Keratinocyte (primary cell): ENCODE data around the gene NOVA2. TPM values are rescaled to one million over a fixed set of nuclear protein-coding genes. Genes with fewer than 3 reads are reported as not detected.

ENCODE experiments used
- DNase-seq: peaks from one replicate; pipeline ENCODE4 v3.0.0-alpha.2; 2011; ENCODE audit warnings: low read depth, missing footprints, low spot score
- FAIRE-seq: peaks from 2 replicates; lab custom pipeline; 2011; peaks lifted over from hg19 to GRCh38; lab: Jason Lieb, UNC
- H2AFZ ChIP-seq: 2 replicates; pipeline ENCODE4 v1.6.0; 2012; ENCODE audit warnings: low read length, control low read depth, inconsistent platforms; ENCODE audit not compliant: control insufficient read depth
- H3K27ac ChIP-seq: 2 replicates; pipeline ENCODE4 v1.5.1; 2011; ENCODE audit warnings: low read length; ENCODE audit not compliant: control insufficient read depth, insufficient read depth
- H3K27me3 ChIP-seq: 3 replicates; pipeline ENCODE4 v1.6.0; 2011; ENCODE audit warnings: low read length; ENCODE audit not compliant: control insufficient read depth, insufficient read depth; ENCODE audit errors: extremely low read depth
- H3K36me3 ChIP-seq, 2 experiments: 2 replicates in 1 of 2; 3 replicates in 1 of 2; pipeline ENCODE4 v1.5.1; 2011; ENCODE audit warnings: low read length in 2 of 2, mild to moderate bottlenecking in 1 of 2; ENCODE audit not compliant: control insufficient read depth in 2 of 2, insufficient read depth in 2 of 2; ENCODE audit errors: extremely low read depth in 1 of 2
- H3K4me1 ChIP-seq: 3 replicates; pipeline ENCODE4 v1.5.1; 2011; ENCODE audit warnings: low read length; ENCODE audit not compliant: control insufficient read depth, insufficient read depth; ENCODE audit errors: extremely low read depth
- H3K4me2 ChIP-seq: 3 replicates; pipeline ENCODE4 v1.6.0; 2011; ENCODE audit warnings: low read depth, low read length; ENCODE audit not compliant: control insufficient read depth, insufficient read depth; ENCODE audit errors: extremely low read depth
- H3K4me3 ChIP-seq, 3 experiments: fragments of 200-600 bp in 1 of 3; sonication (generic) in 1 of 3; 2 replicates in 2 of 3; 3 replicates in 1 of 3; pipeline ENCODE4 v1.5.1; 2011 to 2016; ENCODE audit warnings: low read length in 3 of 3, mild to moderate bottlenecking in 3 of 3, control low read depth in 2 of 3, inconsistent platforms in 1 of 3, low read depth in 1 of 3, mixed read lengths in 1 of 3, mixed run types in 1 of 3, moderate library complexity in 1 of 3; ENCODE audit not compliant: control insufficient read depth in 2 of 3, insufficient read depth in 2 of 3; ENCODE audit errors: extremely low read depth in 1 of 3
- H3K79me2 ChIP-seq: 2 replicates; pipeline ENCODE4 v1.6.0; 2012; ENCODE audit warnings: low read length; ENCODE audit not compliant: control insufficient read depth, insufficient read depth
- H3K9ac ChIP-seq: 3 replicates; pipeline ENCODE4 v1.6.0; 2011; ENCODE audit warnings: low read length; ENCODE audit not compliant: control insufficient read depth, insufficient read depth; ENCODE audit errors: extremely low read depth
- H3K9me1 ChIP-seq: 3 replicates; pipeline ENCODE4 v1.6.0; 2011; ENCODE audit warnings: low read length; ENCODE audit not compliant: control insufficient read depth, insufficient read depth; ENCODE audit errors: extremely low read depth
- H3K9me3 ChIP-seq: 2 replicates; pipeline ENCODE4 v1.5.1; 2012; ENCODE audit warnings: low read depth, low read length; ENCODE audit not compliant: control insufficient read depth
- H4K20me1 ChIP-seq: 3 replicates; pipeline ENCODE4 v1.6.0; 2011; ENCODE audit warnings: low read length; ENCODE audit not compliant: control insufficient read depth, insufficient read depth; ENCODE audit errors: extremely low read depth
- EZH2 ChIP-seq: IDR thresholded peaks from one replicate; pipeline ENCODE4 v1.6.1; 2012; ENCODE audit warnings: inconsistent platforms, mild to moderate bottlenecking, low read length, moderate library complexity
- dilution Hi-C: fragments of 300-500 bp; cut with MboI; formaldehyde crosslinking; loops from one replicate; pipeline ENCODE4 v1.7.0; 2020; ENCODE audit warnings: low sequenced_read_pairs; ENCODE audit not compliant: extremely low pct_ligation_motif_present
- polyA minus RNA-seq, 3 experiments: library from RNA; depleted of rRNA, polyadenylated mRNA; stranded (reverse); fragments of >200 nt; gene quantifications; 1 replicate in 1 of 3; 2 replicates in 1 of 3; 3 replicates in 1 of 3; pipeline ENCODE4 v1.2.3, GENCODE V29; 2011
- polyA plus RNA-seq, 5 experiments: library from polyadenylated mRNA; depleted of rRNA in 3 of 5; stranded (reverse) in 3 of 5; stranded (forward) in 1 of 5; unstranded in 1 of 5; fragments of >200 nt; gene quantifications; 1 replicate in 1 of 5; 2 replicates in 3 of 5; 3 replicates in 1 of 5; pipeline versions ENCODE4 v1.2.1 to v1.2.3, GENCODE V29; 2011 to 2012; ENCODE audit warnings: missing spikeins in 2 of 5, low read depth in 1 of 5, low replicate concordance in 1 of 5
- TF ChIP-seq, protein P1 (sequence below), 3 experiments: IDR thresholded peaks in 1 of 3; conservative IDR thresholded peaks in 1 of 3; optimal IDR thresholded peaks in 1 of 3; 2 replicates in 2 of 3; 3 replicates in 1 of 3; pipeline versions ENCODE3 to v1.5.1; 2011; ENCODE audit warnings: low read length in 3 of 3, mild to moderate bottlenecking in 3 of 3, moderate library complexity in 2 of 3, control low read depth in 1 of 3, inconsistent platforms in 1 of 3; ENCODE audit not compliant: insufficient read depth in 2 of 3; ENCODE audit errors: extremely low read depth in 1 of 3

NOVA2 gene, protein sequence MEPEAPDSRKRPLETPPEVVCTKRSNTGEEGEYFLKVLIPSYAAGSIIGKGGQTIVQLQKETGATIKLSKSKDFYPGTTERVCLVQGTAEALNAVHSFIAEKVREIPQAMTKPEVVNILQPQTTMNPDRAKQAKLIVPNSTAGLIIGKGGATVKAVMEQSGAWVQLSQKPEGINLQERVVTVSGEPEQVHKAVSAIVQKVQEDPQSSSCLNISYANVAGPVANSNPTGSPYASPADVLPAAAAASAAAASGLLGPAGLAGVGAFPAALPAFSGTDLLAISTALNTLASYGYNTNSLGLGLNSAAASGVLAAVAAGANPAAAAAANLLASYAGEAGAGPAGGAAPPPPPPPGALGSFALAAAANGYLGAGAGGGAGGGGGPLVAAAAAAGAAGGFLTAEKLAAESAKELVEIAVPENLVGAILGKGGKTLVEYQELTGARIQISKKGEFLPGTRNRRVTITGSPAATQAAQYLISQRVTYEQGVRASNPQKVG
- polyA plus RNA-seq = not detected in 3 replicates
- polyA plus RNA-seq (2011; ENCODE audit: low read depth) = 0.26 TPM
- polyA plus RNA-seq (2011; cell fraction: cytosol; rRNA removed) = 0.01 TPM in 1 of 2 replicates, not detected in the other
- polyA plus RNA-seq (2011; cell fraction: nucleus; rRNA removed) = 0.03 TPM in 2 replicates
- polyA plus RNA-seq (2012; ENCODE audit: low replicate concordance) = 0.17 TPM in 1 of 2 replicates, not detected in the other
- not detected in 3 replicates for polyA minus RNA-seq
- not detected for polyA minus RNA-seq (2011; cell fraction: cytosol; rRNA and poly(A)+ RNA removed)
- polyA minus RNA-seq (2011; cell fraction: nucleus; rRNA and poly(A)+ RNA removed) = not detected in 2 replicates

DNA sequence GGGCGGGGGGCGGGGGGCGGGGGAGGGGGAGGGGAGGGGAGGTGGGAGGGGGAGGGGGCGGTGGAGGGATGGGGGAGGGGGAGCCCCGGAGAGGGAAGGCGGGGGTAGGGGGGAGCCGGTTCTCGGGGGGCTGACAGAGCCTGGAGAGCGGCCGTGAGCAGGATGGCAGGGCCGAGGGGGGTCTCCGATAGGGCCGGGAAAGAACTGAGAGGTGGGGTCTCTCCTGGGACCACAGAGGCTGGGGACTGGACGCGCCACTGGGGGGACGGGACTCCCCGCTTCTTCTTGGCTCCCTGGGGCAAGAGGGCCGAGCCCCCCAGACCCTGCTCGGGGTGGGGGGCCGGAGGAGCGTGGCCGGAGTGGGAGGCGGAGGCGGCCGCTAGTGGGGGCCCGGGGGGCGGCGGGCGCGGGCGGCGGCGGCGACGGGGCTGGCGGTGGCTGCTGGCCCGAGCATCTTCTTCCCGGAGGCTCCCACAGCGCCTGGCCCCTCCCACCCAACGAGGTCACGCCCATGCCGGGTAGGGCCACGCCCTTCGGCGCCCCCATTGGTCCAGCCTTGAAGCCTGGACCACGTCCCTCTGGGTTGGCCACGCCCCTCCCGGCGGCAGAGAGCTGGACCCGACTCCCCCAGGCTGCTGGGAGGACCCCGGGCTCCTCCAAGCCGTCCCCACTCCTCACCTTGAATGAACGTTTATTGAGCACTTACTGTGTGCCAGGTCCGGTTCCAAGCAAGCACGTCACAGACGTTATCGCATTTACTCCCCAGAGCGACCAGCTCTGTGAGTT is at the start of gene NOVA2:
Gene NOVA2 (minus strand): TSS at position 313 of the 786 bp plus-strand sequence. CDS start 514 bp downstream, outside the sequence.
- Histone ChIP-seq H2AFZ (no peak within 1 kb of the TSS), H3K4me2 (no peak within 1 kb of the TSS), H4K20me1 (no peaks in the 10 kb centered on the region), H3K36me3 (no peaks in the 10 kb centered on the region), H3K9me3 (no peaks in the 10 kb centered on the region), H3K4me1 (no peaks in the 10 kb centered on the region), H3K27me3 (peaks cover 33% of the 10 kb centered on the region), H3K27ac (no peak within 1 kb of the TSS), H3K79me2 (no peaks in the 10 kb centered on the region), H3K9ac (no peak within 1 kb of the TSS), H3K4me3 (no peak within 1 kb of the TSS), H3K9me1 (no peaks in the 10 kb centered on the region)
- dilution Hi-C loops = no loop called here
- DNase-seq (no peak), FAIRE-seq (no peak)
- TF ChIP-seq EZH2 = no peak
- TF ChIP-seq, protein P1, sequence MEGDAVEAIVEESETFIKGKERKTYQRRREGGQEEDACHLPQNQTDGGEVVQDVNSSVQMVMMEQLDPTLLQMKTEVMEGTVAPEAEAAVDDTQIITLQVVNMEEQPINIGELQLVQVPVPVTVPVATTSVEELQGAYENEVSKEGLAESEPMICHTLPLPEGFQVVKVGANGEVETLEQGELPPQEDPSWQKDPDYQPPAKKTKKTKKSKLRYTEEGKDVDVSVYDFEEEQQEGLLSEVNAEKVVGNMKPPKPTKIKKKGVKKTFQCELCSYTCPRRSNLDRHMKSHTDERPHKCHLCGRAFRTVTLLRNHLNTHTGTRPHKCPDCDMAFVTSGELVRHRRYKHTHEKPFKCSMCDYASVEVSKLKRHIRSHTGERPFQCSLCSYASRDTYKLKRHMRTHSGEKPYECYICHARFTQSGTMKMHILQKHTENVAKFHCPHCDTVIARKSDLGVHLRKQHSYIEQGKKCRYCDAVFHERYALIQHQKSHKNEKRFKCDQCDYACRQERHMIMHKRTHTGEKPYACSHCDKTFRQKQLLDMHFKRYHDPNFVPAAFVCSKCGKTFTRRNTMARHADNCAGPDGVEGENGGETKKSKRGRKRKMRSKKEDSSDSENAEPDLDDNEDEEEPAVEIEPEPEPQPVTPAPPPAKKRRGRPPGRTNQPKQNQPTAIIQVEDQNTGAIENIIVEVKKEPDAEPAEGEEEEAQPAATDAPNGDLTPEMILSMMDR (optimal IDR thresholded peaks at IDR 0.05 in 1 of 3, IDR thresholded peaks at IDR 0.05 in 1 of 3, conservative IDR thresholded peaks at IDR 0.05 in 1 of 3; ENCODE audit: extremely low read depth in 1 of 3, insufficient read depth in 2 of 3, low read length in 3 of 3) = no peak

DNA sequence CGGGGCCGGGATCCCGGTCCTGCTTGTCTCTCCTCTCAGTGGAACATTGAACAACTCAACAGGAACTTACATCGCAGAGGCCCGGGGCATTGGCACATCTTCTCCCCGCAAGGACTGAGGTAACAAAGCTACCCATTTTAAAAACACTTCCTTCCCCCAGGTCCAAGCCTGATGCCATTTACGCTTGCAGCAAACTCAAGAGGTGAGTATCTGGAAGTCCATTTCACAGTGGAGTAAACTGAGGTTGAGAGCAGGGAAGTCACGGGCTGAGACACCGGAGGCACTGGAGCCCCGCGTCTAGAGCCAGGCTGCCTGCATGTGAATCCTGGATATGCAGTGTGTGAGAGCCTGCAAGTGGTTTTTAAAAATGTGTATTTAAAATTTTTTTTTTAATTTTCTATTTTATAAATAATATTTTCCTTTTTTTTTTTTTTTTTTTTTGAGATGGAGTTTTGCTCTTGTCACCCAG is 49.7 kb upstream of the NOVA2 start:
- Histone ChIP-seq H3K9me1 (no peaks in the 10 kb centered on the region), H3K27me3 (peaks cover 10% of the 10 kb centered on the region), H2AFZ (no peak overlapping the region), H3K36me3 (peaks cover 0 to 2% of the 10 kb centered on the region in 2 experiments), H3K9me3 (no peaks in the 10 kb centered on the region), H3K4me2 (no peak overlapping the region), H3K4me1 (peaks cover 24% of the 10 kb centered on the region), H3K9ac (no peak overlapping the region), H3K4me3 (no peak overlapping the region), H4K20me1 (no peaks in the 10 kb centered on the region), H3K79me2 (no peaks in the 10 kb centered on the region), H3K27ac (no peak overlapping the region)
- no peak for TF ChIP-seq EZH2
- TF ChIP-seq, protein P1 (optimal IDR thresholded peaks at IDR 0.05 in 1 of 3, IDR thresholded peaks at IDR 0.05 in 1 of 3, conservative IDR thresholded peaks at IDR 0.05 in 1 of 3; ENCODE audit: extremely low read depth in 1 of 3, insufficient read depth in 2 of 3, low read length in 3 of 3) = no peak
- dilution Hi-C loops = no loop called here
- FAIRE-seq (no peak), DNase-seq (no peak)
